ENCODE results near the gene HES6.
A peak's percentile ranks its signal among the peaks of the same experiment; 100 is the strongest.

Gene HES6

DNA sequence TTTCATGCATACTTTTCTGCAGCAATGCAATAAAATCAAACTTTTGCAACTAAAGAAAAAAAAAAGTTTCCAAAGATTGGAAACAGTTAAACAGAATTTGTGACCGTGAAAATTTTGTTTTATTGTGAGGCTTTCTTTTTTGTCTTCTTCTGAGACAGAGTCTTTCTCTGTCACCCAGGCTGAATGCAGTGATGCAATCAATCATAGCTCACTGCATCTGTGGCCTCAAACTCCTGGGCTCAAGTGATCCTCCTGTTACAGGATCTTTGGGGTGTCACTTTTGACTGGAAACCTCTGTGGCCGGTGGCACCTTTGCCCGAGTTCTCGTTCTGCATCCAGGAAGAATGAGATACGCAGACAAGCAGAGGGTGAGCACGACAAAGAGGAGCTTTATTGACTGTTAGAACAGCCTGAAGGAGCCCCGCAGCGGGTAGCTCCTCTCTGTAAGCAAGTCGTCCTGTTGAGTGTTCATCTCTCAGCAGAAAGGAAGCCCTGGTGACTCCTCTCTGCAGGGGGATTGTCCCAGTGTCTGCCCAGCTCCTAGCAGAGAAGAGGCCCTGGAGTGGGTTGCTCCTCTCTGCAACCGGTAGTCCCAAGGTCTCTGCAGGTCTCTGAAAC, 19.5 kb downstream of the HES6 start:
- no peak overlapping the region for H3K27ac ChIP-seq

DNA sequence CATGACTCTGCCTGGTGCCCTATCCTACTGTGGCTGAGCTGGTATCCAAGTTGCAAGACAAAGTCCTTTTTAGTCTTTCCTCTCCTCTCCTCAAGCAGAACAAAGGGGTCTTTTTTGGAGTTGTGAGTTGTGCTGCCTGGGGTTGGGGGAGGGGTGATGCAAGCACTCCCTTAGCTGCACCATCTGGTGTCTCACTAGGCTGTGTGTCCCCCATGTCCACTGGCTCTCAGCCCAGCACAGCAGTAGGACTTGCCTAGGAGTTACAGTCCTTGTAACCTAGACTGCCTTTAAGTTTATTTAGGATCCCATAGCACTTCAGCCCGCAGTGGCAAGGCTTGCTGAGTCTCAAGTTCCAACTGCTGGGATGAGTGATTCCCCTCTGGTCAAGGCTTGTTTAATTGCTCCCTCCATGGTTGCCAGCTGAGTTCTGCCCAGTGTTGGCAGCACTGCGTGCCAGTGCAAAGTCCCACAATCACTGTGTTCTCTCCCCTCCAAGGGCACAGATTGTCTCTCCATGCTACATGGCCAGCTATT, 23.1 kb downstream of the HES6 start:
- no peak overlapping the region for H3K27ac ChIP-seq
- no peak overlapping the region for H3K4me3 ChIP-seq

More for the DNA sequence above, 19.5 kb downstream of the HES6 start:
- no peak overlapping the region for H3K4me3 ChIP-seq

DNA sequence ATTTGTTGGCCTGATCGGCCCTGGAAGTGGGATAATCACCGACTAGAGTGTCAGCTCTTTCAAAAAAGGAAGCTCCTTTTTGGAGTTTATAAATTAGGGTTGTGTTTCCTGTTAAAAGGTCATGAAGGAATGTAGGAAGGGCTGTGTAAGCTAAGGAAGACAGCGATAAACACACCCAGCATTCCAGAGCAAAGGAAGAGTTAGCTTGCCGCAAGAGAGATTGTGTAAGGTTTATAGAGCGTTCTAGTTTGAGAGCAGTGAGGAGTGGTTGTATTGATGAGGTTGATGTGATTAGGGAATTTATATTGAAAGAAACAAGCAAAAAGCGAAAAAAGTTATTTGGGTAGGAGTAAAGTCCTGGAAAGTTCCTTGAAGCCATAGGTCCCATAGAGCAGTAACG, 32.8 kb downstream of the HES6 start:
- Histone ChIP-seq H3K4me3 (no peak overlapping the region), H3K27ac (no peak overlapping the region)

DNA sequence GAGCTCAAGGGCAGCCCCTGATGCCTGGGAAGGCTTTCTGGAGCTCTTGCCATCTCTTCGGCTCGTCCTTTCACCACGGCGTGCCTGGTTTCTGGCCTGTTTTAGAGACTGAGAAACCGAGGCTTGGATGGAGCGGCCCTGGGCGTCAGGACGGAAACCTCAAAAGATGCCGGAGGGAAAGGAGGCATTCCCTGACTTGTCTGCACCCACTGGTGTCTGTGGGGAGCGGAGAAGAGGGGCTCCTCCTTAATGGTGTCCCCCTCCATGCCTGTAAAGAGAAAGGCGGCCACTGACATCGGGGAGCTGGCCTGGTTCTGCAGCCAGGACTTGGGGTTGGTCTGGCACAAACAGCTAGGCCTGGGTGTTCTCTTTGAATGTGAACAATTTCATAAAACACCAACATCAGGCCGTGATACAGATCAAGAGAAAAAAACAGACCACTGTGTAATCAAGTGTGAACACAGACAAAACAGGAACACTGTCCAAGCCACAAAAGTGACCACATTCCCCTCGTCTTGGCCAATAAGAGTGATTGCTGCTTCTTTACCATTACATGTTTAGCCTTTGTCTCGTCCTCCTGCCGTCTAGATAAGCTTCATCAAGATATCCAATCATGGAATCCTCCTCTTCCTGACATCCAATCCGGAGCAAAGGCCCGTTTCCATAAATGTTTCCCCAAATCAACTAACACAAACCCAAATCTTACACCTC, 35.7 kb downstream of the HES6 start:
- Histone ChIP-seq H3K27ac (peak overlapping the region; percentile 65 to 97 (median 92)), H3K4me3 (peak overlapping the region; percentile 50 to 86 (median 75))

DNA sequence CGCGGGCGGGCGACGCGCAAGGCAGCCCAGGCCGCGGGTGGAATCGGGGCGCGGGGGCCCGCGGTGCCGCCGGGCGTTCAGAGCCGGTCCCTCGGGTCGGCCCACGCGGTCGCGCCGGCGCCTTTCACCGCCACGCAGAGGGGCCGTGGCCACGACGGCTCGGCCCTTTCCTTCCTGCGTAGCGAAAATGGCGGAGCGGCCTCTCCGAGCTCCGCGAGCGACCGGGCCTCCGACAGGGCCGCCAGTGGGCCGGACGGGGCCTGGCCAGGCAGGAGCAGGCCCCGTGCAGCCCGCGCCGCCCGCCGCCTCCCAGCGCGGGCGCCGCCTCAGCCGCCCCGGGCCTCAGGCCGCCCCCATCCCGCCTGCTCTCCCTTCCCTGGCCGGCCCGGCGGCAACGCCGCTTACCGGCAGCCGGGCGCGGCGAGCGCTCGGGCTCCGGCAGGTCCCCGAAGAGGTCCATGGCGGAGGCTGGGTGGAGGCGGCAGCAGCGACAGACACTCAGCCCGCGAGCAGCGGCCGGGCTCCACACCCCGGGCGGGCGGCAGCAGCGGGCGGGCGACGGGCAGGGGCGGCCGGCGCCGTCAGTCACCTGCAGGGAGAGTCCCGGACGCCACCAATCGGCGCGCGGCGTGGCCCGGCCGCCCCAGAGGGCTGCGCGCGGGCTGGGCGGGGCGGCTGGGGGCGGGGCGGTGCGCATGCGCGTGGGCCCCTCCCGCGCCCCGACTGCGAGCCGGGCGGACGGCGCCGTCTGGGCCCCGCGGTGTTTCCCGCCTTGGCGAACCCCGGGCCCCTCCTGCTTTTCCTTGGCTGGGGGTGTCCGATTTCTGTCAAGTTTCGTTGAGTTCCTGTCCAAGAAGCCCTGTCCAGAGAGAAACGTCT, 36.5 kb downstream of the HES6 start, which contains the start of gene ILKAP:
Gene ILKAP, minus strand, starts transcription at position 602 of the 879 bp plus-strand sequence. Its CDS starts 142 bp downstream, at position 460.
- peak within 1 kb of the TSS; percentile 77 to 97 (median 93) for H3K27ac ChIP-seq

GRCh38 chr2:238202326-238203093, 37.3 kb downstream of the HES6 start:
- H3K4me3 ChIP-seq = peak overlapping the region; percentile 50 to 86 (median 75)
- H3K27ac ChIP-seq = peak overlapping the region; percentile 76 to 97 (median 92)

More for the DNA sequence above, 36.5 kb downstream of the HES6 start, which contains the start of gene ILKAP:
- peak within 1 kb of the TSS; percentile 50 to 86 (median 75) for H3K4me3 ChIP-seq

DNA sequence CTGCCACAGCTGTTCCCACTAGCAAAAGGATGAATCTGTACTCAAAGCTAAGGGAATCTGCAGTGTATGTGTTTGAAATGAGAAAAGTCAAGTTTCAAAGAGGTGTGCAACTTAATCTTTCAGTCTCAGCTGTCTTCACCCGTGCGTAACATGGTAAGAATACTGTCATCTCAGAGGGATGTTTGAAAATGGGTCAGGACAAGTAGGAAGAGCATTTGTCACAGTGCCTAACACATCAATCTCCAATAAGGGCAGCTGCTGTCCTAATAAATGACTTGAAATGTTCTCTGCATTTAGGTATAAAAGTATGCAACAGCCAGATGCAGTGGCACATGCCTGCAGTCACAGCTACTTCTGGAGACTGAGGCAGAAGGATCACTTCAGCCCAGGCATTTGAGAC, 49.4 kb downstream of the HES6 start:
- H3K4me3 ChIP-seq = no peak overlapping the region
- H3K27ac ChIP-seq = no peak overlapping the region
